NB4 (cell line): ENCODE results near the gene UBP1.
A peak's percentile ranks its signal among the peaks of the same experiment; 100 is the strongest.

ENCODE experiments used
- POLR2A ChIP-seq: IDR thresholded peaks from 2 replicates; pipeline ENCODE4 v1.6.1; 2011; ENCODE audit warnings: mild to moderate bottlenecking; ENCODE audit not compliant: insufficient read length; ENCODE audit errors: extremely low read depth
- TF ChIP-seq, protein P1 (sequence below): IDR thresholded peaks from one replicate; pipeline ENCODE4 v1.5.1; 2012; ENCODE audit warnings: low read depth, low read length
- TF ChIP-seq, protein P2 (sequence below): IDR thresholded peaks from 2 replicates; pipeline ENCODE4 v1.6.1; 2011; ENCODE audit warnings: low read depth, low read length

DNA sequence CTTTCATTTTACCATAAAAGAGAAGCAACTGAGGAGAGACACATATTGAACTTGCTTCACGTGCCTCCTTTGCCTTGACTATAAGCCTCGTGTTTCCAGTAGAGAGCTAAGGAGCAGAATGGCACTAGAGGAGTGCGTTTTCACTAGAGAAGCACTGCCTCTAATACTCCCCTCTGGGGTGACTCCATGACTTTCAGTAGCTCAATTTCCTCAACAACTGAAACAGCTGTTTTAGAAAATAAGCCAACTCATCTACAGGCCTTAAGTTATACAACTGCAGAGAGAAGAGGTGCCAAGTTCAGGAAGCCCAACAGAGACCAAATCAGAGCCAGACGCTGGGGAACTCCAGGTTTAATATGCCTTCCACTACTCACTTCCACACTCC, 1.9 kb downstream of the UBP1 start:
- TF ChIP-seq, protein P1, sequence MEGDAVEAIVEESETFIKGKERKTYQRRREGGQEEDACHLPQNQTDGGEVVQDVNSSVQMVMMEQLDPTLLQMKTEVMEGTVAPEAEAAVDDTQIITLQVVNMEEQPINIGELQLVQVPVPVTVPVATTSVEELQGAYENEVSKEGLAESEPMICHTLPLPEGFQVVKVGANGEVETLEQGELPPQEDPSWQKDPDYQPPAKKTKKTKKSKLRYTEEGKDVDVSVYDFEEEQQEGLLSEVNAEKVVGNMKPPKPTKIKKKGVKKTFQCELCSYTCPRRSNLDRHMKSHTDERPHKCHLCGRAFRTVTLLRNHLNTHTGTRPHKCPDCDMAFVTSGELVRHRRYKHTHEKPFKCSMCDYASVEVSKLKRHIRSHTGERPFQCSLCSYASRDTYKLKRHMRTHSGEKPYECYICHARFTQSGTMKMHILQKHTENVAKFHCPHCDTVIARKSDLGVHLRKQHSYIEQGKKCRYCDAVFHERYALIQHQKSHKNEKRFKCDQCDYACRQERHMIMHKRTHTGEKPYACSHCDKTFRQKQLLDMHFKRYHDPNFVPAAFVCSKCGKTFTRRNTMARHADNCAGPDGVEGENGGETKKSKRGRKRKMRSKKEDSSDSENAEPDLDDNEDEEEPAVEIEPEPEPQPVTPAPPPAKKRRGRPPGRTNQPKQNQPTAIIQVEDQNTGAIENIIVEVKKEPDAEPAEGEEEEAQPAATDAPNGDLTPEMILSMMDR = no peak
- TF ChIP-seq, protein P2, sequence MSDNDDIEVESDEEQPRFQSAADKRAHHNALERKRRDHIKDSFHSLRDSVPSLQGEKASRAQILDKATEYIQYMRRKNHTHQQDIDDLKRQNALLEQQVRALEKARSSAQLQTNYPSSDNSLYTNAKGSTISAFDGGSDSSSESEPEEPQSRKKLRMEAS = peak; percentile 58; the same call in 1 of the 2 replicates
- no peak for TF ChIP-seq POLR2A
